ENCODE measurements around the gene BCAS3.

GRCh38 chr17:61233991-61234750 is 556.5 kb downstream of the BCAS3 start:
- TF ChIP-seq POLR2A (IDR thresholded peaks at IDR 0.05) (no peak), CTCF (IDR thresholded peaks at IDR 0.05) (no peak), EP300 (IDR thresholded peaks at IDR 0.05) (no peak), POLR2AphosphoS5 (IDR thresholded peaks at IDR 0.05) (no peak)
